Midbrain (tissue), 1 donor: ENCODE results near the gene OR1M1.

ENCODE experiments used
- DNase-seq: peaks from one replicate; lab custom pipeline; 2025; lab: John Stamatoyannopoulos, UW

The OR1M1 gene

GRCh38 chr19:9075064-9075949 lies 11.6 kb upstream of the OR1M1 start:
- peak; percentile 46 for DNase-seq

GRCh38 chr19:9076901-9077300 lies 10.0 kb upstream of the OR1M1 start:
- no peak for DNase-seq

GRCh38 chr19:9078651-9079050 lies 8.2 kb upstream of the OR1M1 start:
- DNase-seq: no peak

- no peak for DNase-seq
Measured at GRCh38 chr19:9107375-9107774, 20.5 kb downstream of the OR1M1 start, which contains the start of gene OR7G2. OR7G2 (minus strand) TSS chr19:9107475; CDS start chr19:9103243, 4,232 bp downstream.

- no peak for DNase-seq
Measured at GRCh38 chr19:9109959-9110358, 23.1 kb downstream of the OR1M1 start.

- DNase-seq: no peak
Measured at GRCh38 chr19:9115307-9115813, 28.5 kb downstream of the OR1M1 start, which contains the start of gene OR7G1. OR7G1 (minus strand) TSS chr19:9115763; CDS start chr19:9115763, 0 bp downstream.

- DNase-seq: no peak
Measured at GRCh38 chr19:9116547-9116946, 29.7 kb downstream of the OR1M1 start.

GRCh38 chr19:9126900-9127405 lies 40.1 kb downstream of the OR1M1 start, which contains the start of gene OR7G3:
OR7G3 (minus strand) TSS chr19:9126950; CDS start chr19:9126950, 0 bp downstream.
- no peak for DNase-seq

- DNase-seq: no peak
Measured at GRCh38 chr19:9128171-9128570, 41.3 kb downstream of the OR1M1 start.

GRCh38 chr19:9130965-9131364 lies 44.1 kb downstream of the OR1M1 start:
- no peak for DNase-seq

GRCh38 chr19:9132422-9132821 lies 45.6 kb downstream of the OR1M1 start:
- DNase-seq: no peak

- no peak for DNase-seq
Measured at GRCh38 chr19:9139609-9140158, 52.8 kb downstream of the OR1M1 start.

GRCh38 chr19:9140159-9140874 lies 53.5 kb downstream of the OR1M1 start, which contains the start of gene ZNF317:
ZNF317 (plus strand) TSS chr19:9140397; CDS start chr19:9156017, 15,620 bp downstream.
- peak; percentile 94 for DNase-seq

- no peak for DNase-seq
Measured at GRCh38 chr19:9144920-9145319, 58.1 kb downstream of the OR1M1 start.
